Measurements from ENCODE around the gene MAGOHB. TPM values are rescaled to one million over a fixed set of nuclear protein-coding genes. Genes with fewer than 3 reads are reported as not detected.

MAGOHB gene
- total RNA-seq: 15.9 TPM

DNA sequence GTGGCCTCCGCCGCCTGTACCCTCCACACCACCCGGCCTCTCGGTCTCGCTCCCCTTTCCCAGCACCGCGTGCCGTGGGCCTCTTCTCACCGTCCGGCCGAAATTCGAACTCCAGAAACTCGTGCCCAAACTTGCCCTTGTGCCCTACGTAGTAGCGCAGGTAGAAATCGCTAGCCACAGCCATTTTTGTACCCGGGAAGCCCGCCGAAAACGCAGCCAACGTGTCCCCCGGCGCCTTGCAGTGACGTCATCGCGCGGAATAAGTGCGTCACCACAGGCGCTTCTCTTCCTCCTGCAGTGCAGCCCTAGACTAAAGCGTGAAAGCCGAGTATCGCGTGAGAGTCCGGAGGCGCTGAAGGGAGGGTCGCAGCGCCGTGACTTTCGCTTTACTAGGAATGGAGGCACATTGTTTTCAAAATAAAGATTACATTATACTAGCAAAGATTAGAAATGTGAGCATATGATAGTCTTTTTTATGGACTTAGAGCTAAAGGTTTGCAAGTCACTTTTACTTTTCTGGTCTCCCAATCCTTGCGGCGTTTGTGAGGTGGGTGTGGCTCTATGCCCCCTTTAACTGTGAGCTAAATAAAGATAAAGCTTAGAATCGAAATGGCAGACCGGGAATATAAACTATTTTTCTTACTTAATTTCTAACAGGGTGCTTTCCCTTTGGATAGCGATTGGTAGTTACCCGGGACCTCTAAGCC is at the start of gene MAGOHB:
MAGOHB (minus strand) TSS at position 261 of the 707 bp plus-strand sequence; CDS start at position 184, 77 bp downstream.

Other genes with a start within 250 kb of the MAGOHB start
- gene KLRK1, start 223.6 kb downstream of the MAGOHB start, total RNA-seq: 0.92 TPM
- gene KLRC4, start 203.9 kb downstream of the MAGOHB start, total RNA-seq: 1.2 TPM
- 5.5 TPM for gene KLRC3, start 193.0 kb downstream of the MAGOHB start, total RNA-seq
- gene KLRC2, start 177.6 kb downstream of the MAGOHB start, total RNA-seq: 4.4 TPM
- gene KLRC1, start 160.2 kb downstream of the MAGOHB start, total RNA-seq: not detected
- gene EIF2S3B, start 107.7 kb downstream of the MAGOHB start, total RNA-seq: 0.92 TPM
- 18.7 TPM for gene STYK1, start 60.4 kb upstream of the MAGOHB start, total RNA-seq
- gene YBX3, start 109.7 kb upstream of the MAGOHB start, total RNA-seq: 14.8 TPM
- 0.69 TPM for gene TAS2R7, start 189.0 kb upstream of the MAGOHB start, total RNA-seq
- 0.69 TPM for gene TAS2R8, start 193.7 kb upstream of the MAGOHB start, total RNA-seq
- gene TAS2R9, start 196.6 kb upstream of the MAGOHB start, total RNA-seq: 0.92 TPM
- gene TAS2R10, start 212.7 kb upstream of the MAGOHB start, total RNA-seq: 3.7 TPM
- 6.0 TPM for gene PRR4, start 235.9 kb upstream of the MAGOHB start, total RNA-seq

Measured in diencephalon (tissue), 1 donor.